MM.1S (cell line): ENCODE results near the gene ECI2.
"Not testable (repeated sequence)": the region's sequence is repeated elsewhere in the genome, so short reads cannot be mapped to it uniquely, and the experiment has no call there.

Experiments
- DNase-seq: peaks from one replicate; pipeline ENCODE4 v3.0.0-alpha.2; 2015
- H2AFZ ChIP-seq: fragments of 300-600 bp; sonication (generic); 2 replicates; pipeline ENCODE4 v1.6.0; 2016; ENCODE audit warnings: antibody characterized with exemption, low read length
- H3F3A ChIP-seq: fragments of 300-600 bp; sonication (generic); 2 replicates; pipeline ENCODE4 v1.6.1; 2016; ENCODE audit warnings: mild to moderate bottlenecking, antibody characterized with exemption, low read length, moderate library complexity, mixed read lengths; ENCODE audit not compliant: insufficient read depth
- H3K27ac ChIP-seq: fragments of 300-600 bp; sonication (generic); 2 replicates; pipeline ENCODE4 v1.5.1; 2016; ENCODE audit warnings: mild to moderate bottlenecking, low read length
- H3K27me3 ChIP-seq: fragments of 300-600 bp; sonication (generic); replicated peaks from 2 replicates; pipeline ENCODE4 v1.6.0; 2016; ENCODE audit warnings: low read length; ENCODE audit not compliant: insufficient read depth
- H3K36me3 ChIP-seq: fragments of 300-600 bp; sonication (generic); replicated peaks from 2 replicates; pipeline ENCODE4 v1.6.1; 2016; ENCODE audit warnings: mild to moderate bottlenecking, low read length, mixed read lengths; ENCODE audit not compliant: insufficient read depth
- H3K4me1 ChIP-seq: fragments of 300-600 bp; sonication (generic); 2 replicates; pipeline ENCODE4 v1.6.1; 2016; ENCODE audit warnings: low read length, mixed read lengths
- H3K4me2 ChIP-seq: fragments of 300-600 bp; sonication (generic); 2 replicates; pipeline ENCODE4 v1.6.0; 2016; ENCODE audit warnings: low read depth, low read length
- H3K4me3 ChIP-seq: fragments of 300-600 bp; sonication (generic); 2 replicates; pipeline ENCODE4 v1.5.1; 2016; ENCODE audit warnings: low read length, mixed read lengths
- H3K79me2 ChIP-seq: fragments of 300-600 bp; sonication (generic); 2 replicates; pipeline ENCODE4 v1.6.1; 2016; ENCODE audit warnings: mixed run types, low read length, mixed read lengths
- H3K9ac ChIP-seq: fragments of 300-600 bp; sonication (generic); 2 replicates; pipeline ENCODE4 v1.6.1; 2016; ENCODE audit warnings: low read length, mixed read lengths
- H3K9me2 ChIP-seq: fragments of 300-600 bp; sonication (generic); replicated peaks from 2 replicates; pipeline ENCODE4 v1.6.1; 2016; ENCODE audit warnings: mild to moderate bottlenecking, low read length, mixed read lengths; ENCODE audit not compliant: insufficient read depth
- H3K9me3 ChIP-seq: fragments of 300-600 bp; sonication (generic); replicated peaks from 2 replicates; pipeline ENCODE4 v1.6.1; 2016; ENCODE audit warnings: mild to moderate bottlenecking, low read length, mixed read lengths; ENCODE audit not compliant: insufficient read depth
- H4K20me1 ChIP-seq: fragments of 300-600 bp; sonication (generic); 2 replicates; pipeline ENCODE4 v1.6.1; 2016; ENCODE audit warnings: mild to moderate bottlenecking, low read length, moderate library complexity, mixed read lengths; ENCODE audit not compliant: insufficient read depth
- EZH2 ChIP-seq: fragments of 300-600 bp; sonication (generic); optimal IDR thresholded peaks from 2 replicates; pipeline ENCODE3; 2017; ENCODE audit warnings: low read depth, mild to moderate bottlenecking, antibody characterized with exemption, low read length, mixed read lengths
- EZH2phosphoT487 ChIP-seq: fragments of 300-600 bp; sonication (generic); IDR thresholded peaks from 2 replicates; pipeline ENCODE4 v1.6.1; 2018; ENCODE audit warnings: antibody characterized with exemption, low read length
- TF ChIP-seq, protein P1 (sequence below): fragments of 300-600 bp; sonication (generic); IDR thresholded peaks from 2 replicates; pipeline ENCODE4 v1.5.1; 2016; ENCODE audit warnings: antibody characterized with exemption, low read length, mixed read lengths

ECI2 gene

GRCh38 chr6:4091941-4092340, 43.4 kb downstream of the ECI2 start:
- Histone ChIP-seq H3K9me3 (no peaks in the 10 kb centered on the region), H3K4me3 (no peak overlapping the region), H4K20me1 (no peaks in the 10 kb centered on the region), H3K27ac (no peak overlapping the region), H3K9ac (no peak overlapping the region), H3K4me2 (no peak overlapping the region), H3K79me2 (no peaks in the 10 kb centered on the region), H3F3A (no peaks in the 10 kb centered on the region), H3K4me1 (no peaks in the 10 kb centered on the region), H3K36me3 (no peaks in the 10 kb centered on the region), H2AFZ (no peak overlapping the region), H3K27me3 (no peaks in the 10 kb centered on the region), H3K9me2 (no peaks in the 10 kb centered on the region)
- DNase-seq: no peak
- TF ChIP-seq EZH2phosphoT487 (no peak), EZH2 (no peak)
- TF ChIP-seq, protein P1, sequence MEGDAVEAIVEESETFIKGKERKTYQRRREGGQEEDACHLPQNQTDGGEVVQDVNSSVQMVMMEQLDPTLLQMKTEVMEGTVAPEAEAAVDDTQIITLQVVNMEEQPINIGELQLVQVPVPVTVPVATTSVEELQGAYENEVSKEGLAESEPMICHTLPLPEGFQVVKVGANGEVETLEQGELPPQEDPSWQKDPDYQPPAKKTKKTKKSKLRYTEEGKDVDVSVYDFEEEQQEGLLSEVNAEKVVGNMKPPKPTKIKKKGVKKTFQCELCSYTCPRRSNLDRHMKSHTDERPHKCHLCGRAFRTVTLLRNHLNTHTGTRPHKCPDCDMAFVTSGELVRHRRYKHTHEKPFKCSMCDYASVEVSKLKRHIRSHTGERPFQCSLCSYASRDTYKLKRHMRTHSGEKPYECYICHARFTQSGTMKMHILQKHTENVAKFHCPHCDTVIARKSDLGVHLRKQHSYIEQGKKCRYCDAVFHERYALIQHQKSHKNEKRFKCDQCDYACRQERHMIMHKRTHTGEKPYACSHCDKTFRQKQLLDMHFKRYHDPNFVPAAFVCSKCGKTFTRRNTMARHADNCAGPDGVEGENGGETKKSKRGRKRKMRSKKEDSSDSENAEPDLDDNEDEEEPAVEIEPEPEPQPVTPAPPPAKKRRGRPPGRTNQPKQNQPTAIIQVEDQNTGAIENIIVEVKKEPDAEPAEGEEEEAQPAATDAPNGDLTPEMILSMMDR: no peak

DNA sequence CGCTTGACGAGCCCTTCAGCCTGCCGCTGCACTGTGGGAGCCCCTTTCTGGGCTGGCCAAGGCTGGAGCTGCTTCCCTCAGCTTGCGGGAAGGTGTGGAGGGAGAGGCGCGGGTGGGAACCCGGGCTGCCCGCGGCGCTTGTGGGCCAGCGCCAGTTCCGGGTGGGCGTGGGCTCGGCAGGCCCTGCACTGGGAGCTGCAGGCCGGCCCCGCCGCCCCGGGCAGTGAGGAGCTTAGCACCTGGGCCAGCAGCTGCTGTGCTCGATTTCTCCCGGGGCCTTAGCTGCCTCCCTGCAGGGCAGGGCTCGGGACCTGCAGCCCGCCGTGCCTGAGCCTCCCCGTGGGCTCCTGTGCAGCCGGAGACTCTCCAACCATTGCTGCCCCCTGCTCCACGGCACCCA, 45.3 kb downstream of the ECI2 start:
- not testable (repeated sequence) for H2AFZ ChIP-seq, H4K20me1 ChIP-seq, H3K4me1 ChIP-seq, H3K9ac ChIP-seq, H3K36me3 ChIP-seq, H3K9me3 ChIP-seq, H3K4me2 ChIP-seq, H3F3A ChIP-seq, H3K79me2 ChIP-seq, DNase-seq, H3K9me2 ChIP-seq, H3K27ac ChIP-seq, H3K27me3 ChIP-seq, H3K4me3 ChIP-seq

DNA sequence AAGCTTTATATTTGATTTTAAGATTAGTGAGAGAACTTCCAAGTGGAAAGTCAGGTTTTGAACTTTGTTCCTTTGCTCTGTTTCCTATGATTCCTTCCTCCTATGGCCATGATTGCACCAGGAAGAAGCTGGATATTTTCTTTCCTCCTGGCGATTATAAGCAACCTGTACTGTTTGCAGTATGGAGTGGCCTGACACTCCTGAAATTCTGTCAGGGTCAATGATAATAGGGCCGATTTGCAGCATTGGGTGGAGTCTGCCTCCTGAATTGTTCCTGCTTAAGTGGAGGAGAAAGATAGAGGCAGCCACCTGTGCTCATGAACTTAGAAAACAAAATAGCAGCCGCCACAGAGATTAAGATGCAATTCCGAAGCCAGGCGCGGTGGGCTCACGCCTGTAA, 46.7 kb downstream of the ECI2 start:
- Histone ChIP-seq H3K4me1 (no peaks in the 10 kb centered on the region), H3F3A (no peaks in the 10 kb centered on the region), H4K20me1 (no peaks in the 10 kb centered on the region), H3K36me3 (no peaks in the 10 kb centered on the region), H3K9me3 (no peaks in the 10 kb centered on the region), H3K9ac (no peak overlapping the region), H3K27me3 (no peaks in the 10 kb centered on the region), H3K79me2 (no peaks in the 10 kb centered on the region), H3K4me2 (no peak overlapping the region), H3K9me2 (no peaks in the 10 kb centered on the region), H3K4me3 (no peak overlapping the region), H2AFZ (no peak overlapping the region), H3K27ac (no peak overlapping the region)
- DNase-seq: no peak
- no peak for TF ChIP-seq EZH2
- TF ChIP-seq, protein P1: no peak
- no peak for TF ChIP-seq EZH2phosphoT487

- TF ChIP-seq EZH2 (no peak), EZH2phosphoT487 (no peak)
- TF ChIP-seq, protein P1: no peak
- H3K27ac ChIP-seq: no peak overlapping the region
- no peaks in the 10 kb centered on the region for H3K4me1 ChIP-seq
- H3K36me3 ChIP-seq: no peaks in the 10 kb centered on the region
- no peaks in the 10 kb centered on the region for H3F3A ChIP-seq
- H3K9me3 ChIP-seq: no peaks in the 10 kb centered on the region
- no peak overlapping the region for H3K4me3 ChIP-seq
- DNase-seq: no peak
- no peaks in the 10 kb centered on the region for H4K20me1 ChIP-seq
- H3K27me3 ChIP-seq: no peaks in the 10 kb centered on the region
- H3K9ac ChIP-seq: no peak overlapping the region
- H3K4me2 ChIP-seq: no peak overlapping the region
- no peaks in the 10 kb centered on the region for H3K79me2 ChIP-seq
- H3K9me2 ChIP-seq: no peaks in the 10 kb centered on the region
- H2AFZ ChIP-seq: no peak overlapping the region
Observed at GRCh38 chr6:4085332-4085700, 50.1 kb downstream of the ECI2 start.
